H1 (cell line): Measurements from ENCODE around the gene TBCD.

ENCODE experiments used
- BACH1 ChIP-seq: IDR thresholded peaks from 2 replicates; pipeline ENCODE4 v1.6.1; 2012; ENCODE audit warnings: low read length, improper control_type of control experiment
- CREB1 ChIP-seq: IDR thresholded peaks from 2 replicates; pipeline ENCODE4 v1.6.1; 2012; ENCODE audit warnings: inconsistent platforms
- EP300 ChIP-seq, 2 experiments: IDR thresholded peaks; 1 replicate in 1 of 2; 2 replicates in 1 of 2; pipeline ENCODE4 v1.6.1; 2011 to 2012; ENCODE audit warnings: low read depth in 2 of 2, low read length in 2 of 2, mild to moderate bottlenecking in 2 of 2, borderline replicate concordance in 1 of 2, inconsistent platforms in 1 of 2, moderate library complexity in 1 of 2
- EZH2 ChIP-seq: fragments of 200-600 bp; sonication (generic); IDR thresholded peaks from 2 replicates; pipeline ENCODE4 v1.7.1; 2012; ENCODE audit warnings: low read depth, mild to moderate bottlenecking, moderate library complexity, low read length, inconsistent platforms; ENCODE audit not compliant: severe bottlenecking
- GTF2F1 ChIP-seq: IDR thresholded peaks from 2 replicates; pipeline ENCODE4 v1.6.1; 2012; ENCODE audit warnings: low read depth, low read length, improper control_type of control experiment, borderline replicate concordance
- HDAC6 ChIP-seq: IDR thresholded peaks from one replicate; pipeline ENCODE4 v1.7.1; 2012; ENCODE audit warnings: low read depth, mild to moderate bottlenecking, inconsistent platforms, low read length, moderate library complexity
- MAFK ChIP-seq: IDR thresholded peaks from 2 replicates; pipeline ENCODE4 v1.6.1; 2012; ENCODE audit warnings: low read depth, mild to moderate bottlenecking, improper control_type of control experiment, low read length
- POLR2A ChIP-seq, 2 experiments: IDR thresholded peaks; 1 replicate in 1 of 2; 2 replicates in 1 of 2; pipeline ENCODE4 v1.6.1; 2011; ENCODE audit warnings: low read depth in 2 of 2, low read length in 2 of 2, mild to moderate bottlenecking in 2 of 2; ENCODE audit errors: control extremely low read depth in 1 of 2
- RFX5 ChIP-seq: IDR thresholded peaks from 2 replicates; pipeline ENCODE4 v1.6.1; 2011; ENCODE audit warnings: low read depth, low read length, improper control_type of control experiment, borderline replicate concordance
- RNF2 ChIP-seq: fragments of 200-900, 300-1000 bp; sonication (generic); IDR thresholded peaks from 2 replicates; pipeline ENCODE4 v1.7.1; 2016; ENCODE audit warnings: borderline replicate concordance, low read depth, mild to moderate bottlenecking, antibody characterized with exemption, low read length; ENCODE audit not compliant: poor library complexity, severe bottlenecking; ENCODE audit errors: missing control alignments
- SP2 ChIP-seq: IDR thresholded peaks from 2 replicates; pipeline ENCODE4 v1.6.1; 2012; ENCODE audit warnings: mild to moderate bottlenecking, low read length, inconsistent platforms
- TF ChIP-seq, protein P1 (sequence below), 3 experiments: IDR thresholded peaks; 1 replicate in 2 of 3; 2 replicates in 1 of 3; pipeline versions ENCODE4 v1.5.1 to v1.6.1; 2011; ENCODE audit warnings: low read length in 3 of 3, mild to moderate bottlenecking in 3 of 3, inconsistent platforms in 2 of 3, low read depth in 1 of 3, moderate library complexity in 1 of 3; ENCODE audit not compliant: insufficient read depth in 1 of 3; ENCODE audit errors: control extremely low read depth in 1 of 3

GRCh38 chr17:82859431-82860403 lies 107.9 kb downstream of the TBCD start:
- TF ChIP-seq CREB1 (no peak), BACH1 (no peak), GTF2F1 (no peak), EZH2 (no peak), RFX5 (no peak), POLR2A (IDR thresholded peaks at IDR 0.05; ENCODE audit: control extremely low read depth in 1 of 2, low read depth in 2 of 2, low read length in 2 of 2) (no peak), MAFK (no peak), SP2 (no peak), EP300 (IDR thresholded peaks at IDR 0.05; ENCODE audit: borderline replicate concordance in 1 of 2, low read depth in 2 of 2, low read length in 2 of 2) (no peak), RNF2 (no peak), HDAC6 (no peak)
- TF ChIP-seq, protein P1, sequence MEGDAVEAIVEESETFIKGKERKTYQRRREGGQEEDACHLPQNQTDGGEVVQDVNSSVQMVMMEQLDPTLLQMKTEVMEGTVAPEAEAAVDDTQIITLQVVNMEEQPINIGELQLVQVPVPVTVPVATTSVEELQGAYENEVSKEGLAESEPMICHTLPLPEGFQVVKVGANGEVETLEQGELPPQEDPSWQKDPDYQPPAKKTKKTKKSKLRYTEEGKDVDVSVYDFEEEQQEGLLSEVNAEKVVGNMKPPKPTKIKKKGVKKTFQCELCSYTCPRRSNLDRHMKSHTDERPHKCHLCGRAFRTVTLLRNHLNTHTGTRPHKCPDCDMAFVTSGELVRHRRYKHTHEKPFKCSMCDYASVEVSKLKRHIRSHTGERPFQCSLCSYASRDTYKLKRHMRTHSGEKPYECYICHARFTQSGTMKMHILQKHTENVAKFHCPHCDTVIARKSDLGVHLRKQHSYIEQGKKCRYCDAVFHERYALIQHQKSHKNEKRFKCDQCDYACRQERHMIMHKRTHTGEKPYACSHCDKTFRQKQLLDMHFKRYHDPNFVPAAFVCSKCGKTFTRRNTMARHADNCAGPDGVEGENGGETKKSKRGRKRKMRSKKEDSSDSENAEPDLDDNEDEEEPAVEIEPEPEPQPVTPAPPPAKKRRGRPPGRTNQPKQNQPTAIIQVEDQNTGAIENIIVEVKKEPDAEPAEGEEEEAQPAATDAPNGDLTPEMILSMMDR (IDR thresholded peaks at IDR 0.05; ENCODE audit: control extremely low read depth in 1 of 3, insufficient read depth in 1 of 3, low read depth in 1 of 3, low read length in 3 of 3) = no peak
